Natural killer cell (primary cell): Measurements from ENCODE around the gene CXCR5. TPM values are rescaled to one million over a fixed set of nuclear protein-coding genes. Genes with fewer than 3 reads are reported as not detected.

ENCODE experiments used
- ATAC-seq, 3 donors: fragments of 150-1000 bp in 2 of 3; fragments of 200-7000 bp in 1 of 3; cut with Tn5 transposase; 1 replicate in 1 of 3; 2 replicates in 2 of 3; pipeline ENCODE4 v1.10.0; 2021; ENCODE audit warnings: mild to moderate bottlenecking in 2 of 3, moderate library complexity in 2 of 3
- DNase-seq, 2 donors: peaks; one replicate each; pipeline versions ENCODE4 v3.0.0 to v3.0.0-alpha.2; 2013 to 2021; ENCODE audit warnings: mixed read lengths in 1 of 2
- H3K27ac ChIP-seq: one replicate; pipeline ENCODE4 v1.5.1; 2013; ENCODE audit warnings: mild to moderate bottlenecking, low read length
- H3K27me3 ChIP-seq: one replicate; pipeline ENCODE4 v1.6.1; 2013; ENCODE audit warnings: low read length; ENCODE audit not compliant: control insufficient read depth, insufficient read depth
- H3K36me3 ChIP-seq: one replicate; pipeline ENCODE4 v1.6.1; 2013; ENCODE audit warnings: low read length; ENCODE audit not compliant: control insufficient read depth, insufficient read depth
- H3K4me1 ChIP-seq: one replicate; pipeline ENCODE4 v1.6.1; 2013; ENCODE audit warnings: low read length; ENCODE audit not compliant: control insufficient read depth, insufficient read depth
- H3K4me3 ChIP-seq: one replicate; pipeline ENCODE4 v1.5.1; 2013; ENCODE audit warnings: low read length
- H3K9me3 ChIP-seq: one replicate; pipeline ENCODE4 v1.6.1; 2013; ENCODE audit warnings: low read length; ENCODE audit not compliant: control insufficient read depth, insufficient read depth
- H3K27ac Mint-ChIP-seq, 2 donors: one replicate each; pipeline ENCODE4 v1.8.0; 2022; ENCODE audit warnings: mild to moderate bottlenecking in 2 of 2, mixed read lengths in 2 of 2, moderate library complexity in 1 of 2
- H3K27me3 Mint-ChIP-seq, 2 donors: one replicate each; pipeline ENCODE4 v1.8.0; 2022; ENCODE audit warnings: low read depth in 2 of 2, mixed read lengths in 2 of 2
- H3K36me3 Mint-ChIP-seq: one replicate; pipeline ENCODE4 v1.8.0; 2022; ENCODE audit warnings: mixed read lengths
- H3K4me1 Mint-ChIP-seq, 2 donors: one replicate each; pipeline ENCODE4 v1.8.0; 2022; ENCODE audit warnings: mixed read lengths in 2 of 2
- H3K4me3 Mint-ChIP-seq: one replicate; pipeline ENCODE4 v1.8.0; 2022; ENCODE audit warnings: mild to moderate bottlenecking, moderate library complexity, mixed read lengths
- H3K9me3 Mint-ChIP-seq, 2 donors: one replicate each; pipeline ENCODE4 v1.8.0; 2022; ENCODE audit warnings: mixed read lengths in 2 of 2
- CTCF ChIP-seq: fragments of 200-600 bp; IDR thresholded peaks from one replicate; pipeline ENCODE4 v1.8.0; 2022; ENCODE audit warnings: antibody characterized with exemption
- WGBS: methylation state at CpG from one replicate; pipeline ENCODE4 v1.1.7; 2013; ENCODE audit warnings: missing lambda C conversion rate; ENCODE audit not compliant: insufficient coverage; 5-methylcytosine and 5-hydroxymethylcytosine counted together
- intact Hi-C: fragments of 100-400 bp; cut with micrococcal nuclease; formaldehyde crosslinking; loops from one replicate; pipeline ENCODE4 v1.14.2; 2022
- total RNA-seq, 4 donors: library from RNA; stranded (reverse); fragments of 120-200 nt in 1 of 4; gene quantifications; one replicate each; pipeline versions ENCODE4 v1.2.3 to v1.2.4, GENCODE V29; 2013 to 2022

Gene CXCR5
- total RNA-seq, 3 donors from 2014 or later (not counting 1 experiment from before 2014, with no cell fraction given), result 0.56 to 1.3 (median 0.86) TPM

- TF ChIP-seq CTCF, result no peak
- Histone ChIP-seq H3K36me3 (peaks cover 21% of the 10 kb centered on the region), H3K27ac (peak overlapping the region; percentile 94), H3K4me3 (peak overlapping the region; percentile 27), H3K9me3 (no peaks in the 10 kb centered on the region), H3K27me3 (no peaks in the 10 kb centered on the region), H3K4me1 (peaks cover 100% of the 10 kb centered on the region)
- Mint-ChIP-seq H3K36me3 (no peaks in the 10 kb centered on the region), H3K27ac (peak overlapping the region; percentile 95 to 96), H3K4me1 (peaks cover 81 to 91% of the 10 kb centered on the region in 2 donors), H3K27me3 (no peaks in the 10 kb centered on the region), H3K4me3 (peak overlapping the region; percentile 81), H3K9me3 (no peaks in the 10 kb centered on the region)
- peak; percentile 18 to 62 for DNase-seq
- 38% methylated on average over 8 of the region's 13 CpGs for WGBS
- no peak for ATAC-seq
- intact Hi-C loops, result no loop called here
Observed at GRCh38 chr11:118918686-118919280, 35.1 kb downstream of the CXCR5 start.

DNA sequence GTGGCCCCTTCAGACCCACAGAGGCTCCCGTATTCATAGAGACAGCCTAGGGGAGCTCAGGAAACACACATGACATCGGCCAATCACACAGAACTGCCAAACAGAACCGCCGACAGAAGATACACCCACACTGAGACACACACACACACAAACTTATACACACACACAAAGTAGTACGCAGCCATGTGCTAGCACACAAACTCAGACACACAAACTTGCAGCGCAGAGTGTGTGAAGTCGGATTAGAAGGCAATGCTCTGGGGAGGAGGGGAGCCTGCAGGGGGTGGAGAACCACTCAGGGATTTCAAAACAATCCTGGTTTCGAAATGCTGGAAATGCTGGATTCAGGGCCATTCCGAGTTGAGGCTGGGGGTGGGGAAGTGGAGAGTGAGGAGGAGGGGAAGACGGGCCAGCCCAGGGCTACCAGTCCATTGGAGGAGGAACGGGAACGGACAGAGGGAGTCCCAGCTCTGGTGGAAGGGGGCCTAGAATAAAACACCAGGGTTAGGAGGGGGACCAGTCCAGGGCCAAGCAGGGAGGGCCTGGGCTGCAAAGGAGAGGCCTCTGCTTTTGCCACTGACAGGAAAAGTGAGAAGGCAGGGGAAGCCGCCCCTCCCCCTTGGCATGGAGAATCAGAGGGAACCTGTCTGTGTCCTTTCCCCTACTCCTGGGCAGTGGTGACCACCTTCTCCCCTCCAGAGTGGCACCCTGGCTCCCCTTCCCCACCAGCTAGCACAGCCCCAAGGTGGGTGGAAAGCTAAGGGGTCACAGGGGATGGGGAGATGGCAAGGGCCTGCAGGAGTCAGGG is 37.6 kb downstream of the CXCR5 start:
- ATAC-seq, result no peak
- peak in 1 of 2 donors; percentile 45 for DNase-seq
- intact Hi-C loops, result no loop called here
- 57% methylated on average over 11 of the region's 13 CpGs for WGBS
- Mint-ChIP-seq H3K27ac (peak overlapping the region; percentile 95 to 96), H3K27me3 (peaks cover 0 to 1% of the 10 kb centered on the region in 2 donors), H3K4me3 (peak overlapping the region; percentile 81), H3K4me1 (peaks cover 66 to 81% of the 10 kb centered on the region in 2 donors), H3K36me3 (no peaks in the 10 kb centered on the region), H3K9me3 (no peaks in the 10 kb centered on the region)
- Histone ChIP-seq H3K36me3 (peaks cover 17% of the 10 kb centered on the region), H3K4me1 (peaks cover 84% of the 10 kb centered on the region), H3K4me3 (peak overlapping the region; percentile 95), H3K27me3 (no peaks in the 10 kb centered on the region), H3K9me3 (no peaks in the 10 kb centered on the region), H3K27ac (peak overlapping the region; percentile 94)
- TF ChIP-seq CTCF, result no peak

GRCh38 chr11:118921929-118922744 is 38.4 kb downstream of the CXCR5 start:
- peak overlapping the region; percentile 95 for H3K4me3 ChIP-seq
- Mint-ChIP-seq H3K36me3 (no peaks in the 10 kb centered on the region), H3K4me3 (peak overlapping the region; percentile 91), H3K27ac (peak overlapping the region; percentile 95 to 96), H3K27me3 (peaks cover 0 to 3% of the 10 kb centered on the region in 2 donors), H3K9me3 (no peaks in the 10 kb centered on the region), H3K4me1 (peaks cover 66 to 81% of the 10 kb centered on the region in 2 donors)
- H3K4me1 ChIP-seq, result peaks cover 84% of the 10 kb centered on the region
- no peak for TF ChIP-seq CTCF
- H3K36me3 ChIP-seq, result peaks cover 9% of the 10 kb centered on the region
- WGBS, result 45% methylated on average over 20 of the region's 20 CpGs
- intact Hi-C loops, result no loop called here
- DNase-seq (peak in 1 of 2 donors; percentile 35), ATAC-seq (no peak)
- H3K9me3 ChIP-seq, result no peaks in the 10 kb centered on the region
- peak overlapping the region; percentile 94 for H3K27ac ChIP-seq
- H3K27me3 ChIP-seq, result no peaks in the 10 kb centered on the region
